ENCODE measurements around the gene DOC2B.

DNA sequence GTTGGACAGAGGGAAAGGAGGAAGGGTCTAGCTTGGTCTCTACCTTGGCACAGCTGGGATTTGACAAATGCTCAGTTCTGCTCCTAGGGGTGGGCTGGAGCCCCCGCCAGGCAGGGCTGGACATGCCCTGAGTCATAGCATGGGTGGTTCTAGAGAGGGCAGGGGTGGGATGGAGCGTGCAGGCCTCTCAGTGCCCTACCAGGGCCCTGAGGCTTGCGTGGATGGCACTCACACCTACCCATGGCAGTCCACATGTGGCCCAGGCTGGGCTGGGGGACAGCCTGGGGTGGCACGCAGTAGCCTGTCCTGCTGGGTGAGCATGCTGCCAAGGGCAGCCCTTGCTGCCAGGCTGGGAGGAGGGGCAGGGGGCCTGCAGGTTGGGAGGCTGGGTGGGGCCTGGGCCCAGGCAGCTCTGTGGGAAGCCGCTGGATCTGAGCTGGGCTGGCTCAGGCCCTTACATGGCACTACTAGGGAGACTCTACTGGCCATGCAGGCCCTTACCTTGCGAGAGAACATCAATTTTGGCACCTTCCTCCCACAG is 11.2 kb downstream of the DOC2B start:
- TF ChIP-seq, protein P1, sequence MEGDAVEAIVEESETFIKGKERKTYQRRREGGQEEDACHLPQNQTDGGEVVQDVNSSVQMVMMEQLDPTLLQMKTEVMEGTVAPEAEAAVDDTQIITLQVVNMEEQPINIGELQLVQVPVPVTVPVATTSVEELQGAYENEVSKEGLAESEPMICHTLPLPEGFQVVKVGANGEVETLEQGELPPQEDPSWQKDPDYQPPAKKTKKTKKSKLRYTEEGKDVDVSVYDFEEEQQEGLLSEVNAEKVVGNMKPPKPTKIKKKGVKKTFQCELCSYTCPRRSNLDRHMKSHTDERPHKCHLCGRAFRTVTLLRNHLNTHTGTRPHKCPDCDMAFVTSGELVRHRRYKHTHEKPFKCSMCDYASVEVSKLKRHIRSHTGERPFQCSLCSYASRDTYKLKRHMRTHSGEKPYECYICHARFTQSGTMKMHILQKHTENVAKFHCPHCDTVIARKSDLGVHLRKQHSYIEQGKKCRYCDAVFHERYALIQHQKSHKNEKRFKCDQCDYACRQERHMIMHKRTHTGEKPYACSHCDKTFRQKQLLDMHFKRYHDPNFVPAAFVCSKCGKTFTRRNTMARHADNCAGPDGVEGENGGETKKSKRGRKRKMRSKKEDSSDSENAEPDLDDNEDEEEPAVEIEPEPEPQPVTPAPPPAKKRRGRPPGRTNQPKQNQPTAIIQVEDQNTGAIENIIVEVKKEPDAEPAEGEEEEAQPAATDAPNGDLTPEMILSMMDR (IDR thresholded peaks at IDR 0.05; ENCODE audit: low read depth, low read length) = no peak
- no peak for TF ChIP-seq EZH2phosphoT487 (IDR thresholded peaks at IDR 0.05; ENCODE audit: low read depth)
